DMS79 (cell line): ENCODE measurements around the gene NEDD4L.
"Not testable (repeated sequence)": the region's sequence is repeated elsewhere in the genome, so short reads cannot be mapped to it uniquely, and the experiment has no call there.

Experiments used
- DNase-seq: peaks from one replicate; lab custom pipeline; 2025; lab: John Stamatoyannopoulos, UW

Gene NEDD4L

DNA sequence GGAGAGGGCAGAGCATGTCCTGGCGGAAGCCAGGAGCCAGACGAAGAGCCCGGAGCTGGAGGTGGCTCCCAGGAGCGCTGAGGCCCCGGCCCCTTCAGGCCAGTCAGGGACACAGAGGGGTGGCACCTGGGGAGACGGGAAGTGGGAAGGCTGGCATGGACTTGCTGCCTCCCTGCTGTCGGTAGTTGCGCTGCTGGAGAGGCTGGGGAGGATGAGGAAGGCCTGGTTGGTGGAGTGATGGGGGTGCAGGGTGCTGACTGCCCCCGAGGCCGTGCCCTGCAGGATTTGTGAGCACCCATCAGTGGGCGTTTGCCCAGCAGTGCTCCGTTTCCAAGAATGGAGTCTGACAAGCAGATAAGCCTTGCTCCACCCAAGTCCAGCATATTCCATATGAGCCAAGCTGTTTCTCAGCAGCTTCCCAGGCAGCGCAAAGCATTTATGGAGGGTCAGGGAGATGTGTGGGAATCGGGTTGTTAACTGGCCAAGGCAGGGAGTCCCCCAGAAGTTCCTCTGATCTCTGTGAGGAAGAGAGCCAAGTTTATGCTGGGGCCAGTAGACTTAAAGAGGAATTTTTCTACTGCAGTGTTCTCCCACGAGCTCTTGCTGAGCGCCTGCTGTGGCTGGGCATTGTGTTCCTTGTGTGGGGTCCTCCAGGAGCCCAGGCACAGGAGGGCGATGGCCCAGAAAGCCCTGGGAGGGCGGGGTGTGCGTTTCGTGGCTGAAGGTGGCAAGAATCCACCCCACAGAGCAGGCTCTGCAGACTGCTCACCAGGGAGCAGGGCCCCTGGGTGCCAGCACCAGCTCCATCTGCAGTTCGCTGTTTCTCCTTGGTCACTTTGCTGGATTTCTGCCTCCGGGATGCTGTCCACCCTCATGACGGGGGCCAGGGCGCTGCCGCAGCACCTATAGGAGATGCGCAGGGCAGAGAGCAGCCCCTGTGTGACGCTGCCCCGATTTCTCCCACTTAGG lies 334.7 kb downstream of the NEDD4L start:
- no peak for DNase-seq

DNA sequence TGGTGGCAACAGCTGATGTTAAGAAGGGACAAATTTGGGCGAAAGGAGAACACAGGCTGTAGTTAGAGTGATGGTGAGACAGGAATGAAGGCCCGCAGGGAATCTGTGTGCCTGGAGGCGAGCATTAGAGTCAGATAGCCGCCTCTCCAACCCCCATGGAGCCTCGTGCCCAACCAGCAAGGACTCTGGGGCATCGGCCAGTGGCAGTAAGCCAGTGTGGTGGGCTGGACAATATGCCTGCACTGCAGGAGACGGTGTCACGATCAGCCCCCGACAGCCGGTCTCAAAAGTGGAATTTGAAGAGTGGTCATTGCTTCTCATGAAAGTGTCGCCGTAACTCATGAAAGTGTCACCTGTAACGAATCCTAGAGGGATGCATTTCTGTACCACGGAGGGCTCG lies 335.4 kb downstream of the NEDD4L start:
- no peak for DNase-seq

- not testable (repeated sequence) for DNase-seq
Observed at GRCh38 chr18:58380113-58380512, 336.1 kb downstream of the NEDD4L start.

DNA sequence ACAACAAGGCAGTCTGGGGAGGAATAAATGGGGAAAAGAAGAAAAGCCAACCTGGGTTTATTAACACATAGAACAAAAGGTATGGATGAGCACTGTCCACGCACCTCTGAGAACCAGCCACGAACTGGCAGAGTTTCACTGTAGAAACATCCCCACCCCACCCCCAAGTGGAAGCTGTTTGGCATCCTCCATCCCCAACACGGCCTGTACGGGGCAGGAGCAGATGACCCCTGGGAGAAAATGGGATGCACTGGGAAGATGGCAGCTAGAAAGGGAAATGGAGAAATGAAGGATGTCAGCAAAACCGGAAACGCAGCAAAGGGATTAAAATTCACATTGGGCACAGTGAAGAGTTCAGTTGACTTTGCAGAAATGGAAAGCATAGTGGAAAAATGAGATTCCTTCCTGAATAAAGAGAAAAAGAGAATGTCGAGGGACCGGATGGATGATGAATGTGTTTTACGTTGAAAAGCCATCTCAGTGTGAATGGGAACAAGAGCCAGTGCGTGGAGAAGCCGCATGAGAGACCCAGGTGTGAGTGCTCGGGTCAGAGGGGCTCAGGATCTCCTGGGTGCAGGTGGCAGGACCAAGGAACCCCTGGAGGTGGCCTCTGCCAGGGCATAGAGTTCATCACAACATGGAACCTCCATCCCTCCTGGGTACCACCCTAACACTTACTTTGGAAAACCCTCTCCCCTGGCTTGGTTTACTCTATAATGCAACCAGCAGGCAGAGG lies 337.8 kb downstream of the NEDD4L start:
- DNase-seq = no peak

- no peak for DNase-seq
Observed at GRCh38 chr18:58382446-58382845, 338.4 kb downstream of the NEDD4L start.

- no peak for DNase-seq
Observed at GRCh38 chr18:58385472-58385871, 341.4 kb downstream of the NEDD4L start.

- DNase-seq = no peak
Observed at GRCh38 chr18:58386780-58387179, 342.8 kb downstream of the NEDD4L start.

DNA sequence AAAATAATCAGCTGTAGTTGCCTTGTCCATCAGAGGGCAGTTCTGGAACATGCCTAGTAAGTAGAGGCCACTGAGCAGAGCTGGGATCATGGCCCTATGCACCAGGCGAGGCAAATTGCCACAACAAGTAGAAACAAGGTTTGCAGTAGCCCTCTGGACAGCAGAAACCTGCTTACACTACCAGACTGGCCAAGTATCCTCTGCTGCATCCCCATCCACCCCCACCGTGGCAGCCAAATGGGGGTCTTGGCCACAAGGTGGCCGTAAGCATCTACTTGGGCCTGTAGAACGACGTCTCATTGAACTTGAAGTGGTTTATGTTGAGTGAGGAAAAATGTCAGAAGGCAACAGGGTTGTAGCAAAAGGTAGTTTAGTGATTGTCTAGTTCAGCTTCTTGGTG lies 343.7 kb downstream of the NEDD4L start:
- DNase-seq = no peak

GRCh38 chr18:58388736-58389135 lies 344.7 kb downstream of the NEDD4L start:
- DNase-seq = no peak

- no peak for DNase-seq
Observed at GRCh38 chr18:58389745-58390144, 345.7 kb downstream of the NEDD4L start.

- no peak for DNase-seq
Observed at GRCh38 chr18:58390399-58390798, 346.4 kb downstream of the NEDD4L start.

DNA sequence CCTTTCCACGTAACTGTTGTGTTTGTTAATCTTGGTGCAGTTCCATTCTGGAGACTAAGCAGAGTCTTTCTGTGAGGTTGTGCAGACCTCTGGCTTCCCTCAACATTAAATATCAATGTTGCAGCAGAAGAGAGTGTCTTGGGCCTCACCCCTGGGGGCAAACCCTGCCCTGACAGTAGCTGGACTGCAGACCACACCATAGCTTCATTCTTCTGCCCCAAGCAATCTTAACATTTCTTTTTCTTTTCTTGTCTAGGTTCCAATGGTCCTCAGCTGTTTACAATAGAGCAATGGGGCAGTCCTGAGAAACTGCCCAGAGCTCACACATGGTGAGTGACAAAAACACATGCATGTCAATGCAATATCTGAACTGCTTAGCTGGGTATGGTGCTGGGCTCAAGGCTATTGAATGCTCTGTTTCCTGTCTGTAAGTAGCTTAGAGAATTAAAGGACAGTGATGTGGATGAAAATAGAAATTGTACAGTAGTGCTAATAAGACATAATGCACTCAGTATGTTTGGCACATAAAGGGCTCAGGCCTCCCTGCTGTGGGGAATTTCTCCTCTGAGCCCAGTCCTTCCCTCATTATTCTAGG lies 347.3 kb downstream of the NEDD4L start:
- DNase-seq = no peak

DNA sequence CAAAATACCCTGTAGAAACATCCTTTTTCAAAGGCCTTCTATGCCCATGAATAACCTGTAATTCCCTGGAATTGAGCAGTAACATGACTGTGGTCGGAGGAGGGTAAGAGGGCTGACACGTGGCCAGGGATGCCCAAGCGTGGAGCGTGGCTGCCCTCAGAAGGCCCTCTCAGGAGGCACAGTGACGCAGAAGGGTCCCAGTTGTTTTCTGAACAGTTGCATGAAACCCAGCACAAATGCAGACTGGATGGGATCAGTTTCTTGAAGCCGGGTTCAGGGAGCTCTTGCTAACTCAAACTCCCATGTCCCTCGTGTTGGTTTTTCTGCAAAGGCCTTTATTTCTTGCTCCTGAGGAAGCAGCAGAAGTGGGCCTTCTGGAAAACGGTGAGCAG lies 347.9 kb downstream of the NEDD4L start:
- no peak for DNase-seq

DNA sequence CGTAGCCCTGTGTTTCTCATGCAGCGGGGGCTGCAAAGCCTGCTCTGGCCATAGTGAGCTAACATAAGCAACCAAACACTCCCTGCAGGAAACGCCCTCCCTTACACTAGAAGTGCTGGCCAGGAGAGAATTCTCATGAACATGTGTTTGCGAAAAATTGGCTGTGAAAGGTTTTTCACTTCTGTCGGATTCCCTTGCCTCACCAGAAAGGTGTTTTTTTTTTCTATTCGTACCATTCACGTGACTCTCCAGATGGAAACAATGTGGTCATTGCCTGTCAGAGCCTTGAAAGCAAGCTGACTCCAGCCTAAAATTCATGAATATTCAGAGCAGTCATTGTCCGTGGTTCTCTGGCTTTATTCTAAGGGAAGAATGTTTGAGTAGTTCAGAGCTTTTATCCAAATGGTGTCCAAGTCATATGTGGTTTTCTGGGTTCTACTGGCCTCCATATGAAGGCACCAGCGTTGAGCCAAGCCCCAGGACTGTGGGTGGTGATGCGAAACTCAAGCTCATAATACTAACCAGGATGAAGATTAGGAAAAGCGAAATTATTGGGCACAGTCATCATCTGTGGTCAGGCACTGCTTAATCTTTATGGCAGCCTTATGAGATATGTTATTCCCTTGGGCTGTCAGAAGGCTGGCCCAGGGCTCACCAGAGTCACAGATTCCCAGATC lies 348.4 kb downstream of the NEDD4L start:
- DNase-seq = no peak

GRCh38 chr18:58393295-58393694 lies 349.3 kb downstream of the NEDD4L start:
- no peak for DNase-seq

DNA sequence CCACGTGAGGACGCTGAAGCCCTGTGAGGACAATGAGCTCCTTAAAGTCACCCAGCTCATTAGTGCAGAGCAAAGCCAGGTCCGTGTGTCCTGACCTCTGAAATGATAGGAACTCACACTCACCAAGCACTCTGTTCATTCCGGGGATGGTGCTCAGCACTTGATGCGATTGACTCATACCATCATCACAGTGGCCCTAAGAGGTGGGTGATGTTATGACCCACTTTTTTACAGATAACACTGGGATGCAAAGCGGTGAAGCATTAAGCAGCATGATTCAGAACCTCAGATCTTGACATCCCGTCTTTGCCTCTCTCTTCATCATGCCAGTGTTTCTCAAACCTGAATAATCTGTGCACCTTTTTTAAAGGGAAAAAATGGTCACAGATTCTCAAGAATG lies 350.0 kb downstream of the NEDD4L start:
- no peak for DNase-seq

DNA sequence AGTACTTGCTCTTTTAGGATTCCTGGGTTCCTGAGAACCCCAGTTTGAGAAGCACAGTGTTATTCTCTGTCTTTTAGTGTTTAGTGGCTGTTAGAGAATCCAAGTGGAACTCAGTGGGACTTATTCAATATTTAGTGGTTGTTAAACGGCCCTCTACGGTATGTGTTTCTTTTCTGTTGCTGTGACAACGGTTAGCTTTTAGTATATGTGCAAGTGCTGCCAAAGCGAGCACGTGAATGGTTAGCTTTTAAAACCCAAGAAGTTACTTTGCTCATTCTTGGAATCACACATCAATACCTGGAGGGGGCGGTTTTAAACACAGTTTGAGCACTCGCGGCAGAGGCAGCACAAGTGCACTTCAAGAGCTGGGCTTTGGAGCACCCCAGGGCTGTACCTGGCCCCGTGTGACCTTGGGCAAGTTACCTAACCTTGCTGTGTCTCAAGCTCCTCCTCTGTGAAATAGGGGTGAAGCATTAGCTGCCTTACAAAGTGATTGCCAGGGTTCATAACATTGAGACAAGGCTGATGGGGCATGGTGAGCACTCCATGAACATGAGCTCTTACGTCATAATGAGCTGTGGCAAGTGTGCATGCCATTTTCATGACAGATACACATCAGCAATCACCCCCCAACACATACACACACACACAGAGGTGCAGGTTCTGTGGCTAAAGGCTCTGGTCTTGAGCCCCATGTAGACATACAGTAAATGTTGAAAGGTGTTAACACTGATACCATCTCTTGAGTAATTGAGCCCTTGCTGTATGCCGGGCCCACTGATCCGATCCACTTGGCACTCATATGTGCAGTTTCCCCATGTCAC lies 350.8 kb downstream of the NEDD4L start:
- peak; percentile 38 for DNase-seq

DNA sequence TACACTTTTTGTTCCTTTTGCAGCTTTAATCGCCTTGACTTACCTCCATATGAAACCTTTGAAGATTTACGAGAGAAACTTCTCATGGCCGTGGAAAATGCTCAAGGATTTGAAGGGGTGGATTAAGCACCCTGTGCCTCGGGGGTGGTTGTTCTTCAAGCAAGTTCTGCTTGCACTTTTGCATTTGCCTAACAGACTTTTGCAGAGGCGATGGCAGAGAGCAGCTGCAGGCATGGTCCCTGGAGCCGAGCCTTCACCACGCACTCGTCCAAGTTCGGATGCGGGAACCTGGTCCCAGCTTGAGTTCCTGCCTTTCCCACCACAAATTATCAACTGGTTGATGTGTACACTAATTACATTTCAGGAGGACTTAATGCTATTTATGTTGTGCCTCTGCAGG lies 352.1 kb downstream of the NEDD4L start:
- DNase-seq = peak; percentile 29

DNA sequence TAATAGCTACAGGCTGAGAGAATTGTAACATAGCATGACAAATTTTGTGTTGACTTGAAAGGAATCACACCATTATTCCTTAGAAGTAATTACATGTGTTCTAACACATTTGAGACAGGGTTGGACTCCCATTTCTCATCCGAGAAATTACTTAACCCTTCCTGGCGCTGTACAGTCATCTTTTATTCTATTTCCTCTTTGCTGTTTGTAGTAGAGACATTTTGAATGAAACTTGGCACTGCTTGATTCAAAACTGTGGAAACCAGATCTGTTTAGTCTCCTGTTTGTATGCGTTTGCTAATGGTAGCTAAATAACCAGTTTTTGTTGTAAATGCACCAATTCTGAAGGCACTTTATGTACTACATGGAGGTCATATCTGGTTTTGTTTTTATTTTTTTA lies 352.9 kb downstream of the NEDD4L start:
- no peak for DNase-seq

DNA sequence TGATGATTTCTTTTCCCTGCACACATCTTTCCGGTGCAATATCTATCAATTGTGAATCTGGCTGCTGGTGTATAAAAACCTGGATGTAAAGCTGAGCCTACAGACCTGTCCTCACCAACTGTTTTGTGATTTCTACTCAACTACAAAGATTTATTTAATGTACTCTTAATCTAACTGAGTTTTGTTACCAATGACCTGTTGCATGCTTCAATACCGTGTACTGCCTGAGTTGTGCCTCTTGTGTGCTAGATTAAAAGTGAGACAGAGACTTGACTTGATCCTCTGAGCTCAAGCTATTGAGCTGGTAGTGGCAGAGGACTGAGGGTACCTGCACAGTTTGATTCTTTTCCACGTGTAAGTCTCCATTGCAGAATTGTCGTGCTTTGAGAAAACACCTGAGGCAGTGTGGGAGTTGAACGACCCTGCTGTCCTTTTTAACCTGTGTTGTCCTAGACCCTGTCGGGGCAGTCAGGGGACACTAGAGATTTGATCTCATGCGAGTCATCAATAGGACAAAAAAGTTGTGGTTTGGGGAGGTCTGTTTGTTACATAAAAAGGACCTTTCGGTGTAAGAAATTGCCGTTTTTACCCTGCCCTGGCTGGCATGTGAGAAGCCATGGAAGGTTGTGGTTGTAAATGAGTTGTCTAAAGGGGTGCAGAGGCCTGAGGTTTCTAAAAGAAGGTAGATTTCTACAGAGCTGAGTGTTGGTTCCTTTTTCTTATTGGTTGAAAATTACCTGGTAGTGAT lies 353.5 kb downstream of the NEDD4L start:
- no peak for DNase-seq
